ENCODE data around the gene MARCHF9. TPM values are rescaled to one million over a fixed set of nuclear protein-coding genes. Genes with fewer than 3 reads are reported as not detected.
A peak's percentile ranks its signal among the peaks of the same experiment; 100 is the strongest.

MARCHF9 gene
- polyA plus RNA-seq, 1 of the 3 experiments (the other 2 are of a cell fraction): 24.2 TPM

DNA sequence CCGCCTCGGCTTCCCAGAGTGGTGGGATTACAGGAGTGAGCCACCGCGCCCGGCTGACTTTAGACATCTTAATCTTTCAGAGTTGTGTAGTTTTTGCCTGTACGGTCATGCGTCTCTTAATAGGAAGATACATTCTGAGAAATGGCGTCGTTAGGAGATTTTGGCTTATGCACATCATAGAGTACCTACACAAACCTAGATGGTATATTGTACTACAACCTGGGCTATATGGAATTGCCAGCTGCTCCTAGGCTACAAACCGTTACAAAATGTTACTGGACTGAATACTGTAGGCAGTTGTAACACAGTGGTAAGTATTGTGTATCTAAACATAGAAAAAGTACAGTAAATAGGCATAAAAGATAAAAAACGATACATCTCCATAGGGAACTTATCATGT, 29.0 kb downstream of the MARCHF9 start:
- POLR2A ChIA-PET: no interaction called here
- Histone ChIP-seq H3K4me1 (ENCODE audit: control insufficient read depth in 1 of 2, insufficient read depth in 2 of 2, low read depth in 1 of 2, low read length in 1 of 2) (peaks cover 0 to 5% of the 10 kb centered on the region in 2 experiments; a peak in 1 of 4 replicates), H3K27ac (ENCODE audit: low read depth in 2 of 2, low read length in 1 of 2) (no peak overlapping the region), H3K9ac (no peak overlapping the region), H3K9me3 (no peaks in the 10 kb centered on the region), H4K20me1 (ENCODE audit: insufficient read depth) (no peaks in the 10 kb centered on the region), H3K36me3 (replicated peaks in 1 of 2; ENCODE audit: control insufficient read depth in 1 of 2, insufficient read depth in 2 of 2, low read length in 1 of 2) (peaks cover 24 to 41% of the 10 kb centered on the region in 2 experiments), H3K79me2 (ENCODE audit: insufficient read depth) (peaks cover 36% of the 10 kb centered on the region), H3F3A (replicated peaks; ENCODE audit: insufficient read depth) (peaks cover 18% of the 10 kb centered on the region), H3K9me2 (no peaks in the 10 kb centered on the region), H2AFZ (ENCODE audit: low read depth) (no peak overlapping the region), H3K4me2 (peak overlapping the region; percentile 92; the same call in 1 of the 2 replicates), H3K27me3 (ENCODE audit: insufficient read depth) (no peaks in the 10 kb centered on the region), H3K4me3 (ENCODE audit: low read depth in 2 of 2, low read length in 1 of 2) (no peak overlapping the region)
- whole genome bisulfite sequencing (ENCODE audit: low lambda C conversion rate): 76% methylated on average over 11 of the region's 11 CpGs
- TF ChIP-seq FOXJ3 (CRISPR knock-in tag; IDR thresholded peaks at IDR 0.05) (no peak), TAF1 (IDR thresholded peaks at IDR 0.05; ENCODE audit: borderline replicate concordance, low read depth, low read length) (no peak), MEF2A (IDR thresholded peaks at IDR 0.05; ENCODE audit: borderline replicate concordance, low read depth) (no peak), SMC3 (IDR thresholded peaks at IDR 0.05; ENCODE audit: low read depth, low read length) (no peak), CTCF (IDR thresholded peaks at IDR 0.05) (no peak), ELF1 (IDR thresholded peaks at IDR 0.05) (no peak), GATA2 (CRISPR knock-in tag; IDR thresholded peaks at IDR 0.05) (no peak), RXRA (IDR thresholded peaks at IDR 0.05; ENCODE audit: borderline replicate concordance, low read depth) (no peak), TCF12 (IDR thresholded peaks at IDR 0.05) (no peak), RFX5 (IDR thresholded peaks at IDR 0.05; ENCODE audit: low read length) (no peak), TEAD4 (IDR thresholded peaks at IDR 0.05; ENCODE audit: borderline replicate concordance, insufficient read depth) (no peak), NRF1 (IDR thresholded peaks at IDR 0.05; ENCODE audit: low read depth, low read length) (no peak), YY1 (IDR thresholded peaks at IDR 0.05; ENCODE audit: low read depth) (no peak), SIN3A (IDR thresholded peaks at IDR 0.05; ENCODE audit: borderline replicate concordance, low read depth, low read length) (no peak), RCOR1 (IDR thresholded peaks at IDR 0.05; ENCODE audit: low read length) (no peak), ZBTB33 (IDR thresholded peaks at IDR 0.05; ENCODE audit: borderline replicate concordance, low read depth) (no peak), CHD2 (IDR thresholded peaks at IDR 0.05; ENCODE audit: low read length, partially characterized antibody) (no peak), NFIC (IDR thresholded peaks at IDR 0.05; ENCODE audit: borderline replicate concordance) (no peak)
- CTCF ChIA-PET: interaction anchor here (0.6 to 2.0 kb wide), 7 partner anchors 19 to 122 kb away, joined by 3 to 9 read pairs (median 5); no protein-coding TSS in a partner anchor
- DNase-seq: no peak

Measured in SK-N-SH (cell line).